ENCODE results near the gene ZNF277.

DNA sequence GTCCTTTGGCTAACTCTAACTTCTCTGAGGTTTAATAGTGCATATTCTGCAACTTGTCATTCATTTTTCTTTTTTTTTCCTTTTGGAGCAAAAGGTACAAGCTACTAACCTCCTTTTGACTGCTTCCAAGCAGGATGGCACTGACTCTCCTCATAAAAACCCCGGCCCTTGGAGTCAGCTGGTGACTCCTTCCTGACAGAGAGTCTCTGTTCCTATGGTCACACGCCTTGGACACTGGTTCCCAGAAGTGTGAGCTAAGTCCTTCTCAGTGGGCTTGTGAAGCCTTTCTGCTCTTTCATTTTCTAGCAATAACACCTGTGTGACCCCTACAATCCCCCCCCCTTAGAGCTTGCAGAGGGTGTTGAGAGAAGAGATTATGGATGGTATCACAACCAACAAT, 22.0 kb upstream of the ZNF277 start:
- TF ChIP-seq, protein P1, sequence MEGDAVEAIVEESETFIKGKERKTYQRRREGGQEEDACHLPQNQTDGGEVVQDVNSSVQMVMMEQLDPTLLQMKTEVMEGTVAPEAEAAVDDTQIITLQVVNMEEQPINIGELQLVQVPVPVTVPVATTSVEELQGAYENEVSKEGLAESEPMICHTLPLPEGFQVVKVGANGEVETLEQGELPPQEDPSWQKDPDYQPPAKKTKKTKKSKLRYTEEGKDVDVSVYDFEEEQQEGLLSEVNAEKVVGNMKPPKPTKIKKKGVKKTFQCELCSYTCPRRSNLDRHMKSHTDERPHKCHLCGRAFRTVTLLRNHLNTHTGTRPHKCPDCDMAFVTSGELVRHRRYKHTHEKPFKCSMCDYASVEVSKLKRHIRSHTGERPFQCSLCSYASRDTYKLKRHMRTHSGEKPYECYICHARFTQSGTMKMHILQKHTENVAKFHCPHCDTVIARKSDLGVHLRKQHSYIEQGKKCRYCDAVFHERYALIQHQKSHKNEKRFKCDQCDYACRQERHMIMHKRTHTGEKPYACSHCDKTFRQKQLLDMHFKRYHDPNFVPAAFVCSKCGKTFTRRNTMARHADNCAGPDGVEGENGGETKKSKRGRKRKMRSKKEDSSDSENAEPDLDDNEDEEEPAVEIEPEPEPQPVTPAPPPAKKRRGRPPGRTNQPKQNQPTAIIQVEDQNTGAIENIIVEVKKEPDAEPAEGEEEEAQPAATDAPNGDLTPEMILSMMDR (IDR thresholded peaks at IDR 0.05 in 2 of 3, conservative IDR thresholded peaks at IDR 0.05 in 1 of 3; ENCODE audit: control insufficient read depth in 2 of 3, extremely low read depth in 1 of 3, insufficient read depth in 1 of 3, low read depth in 3 of 3, low read length in 3 of 3), result no peak
- TF ChIP-seq, protein P2, sequence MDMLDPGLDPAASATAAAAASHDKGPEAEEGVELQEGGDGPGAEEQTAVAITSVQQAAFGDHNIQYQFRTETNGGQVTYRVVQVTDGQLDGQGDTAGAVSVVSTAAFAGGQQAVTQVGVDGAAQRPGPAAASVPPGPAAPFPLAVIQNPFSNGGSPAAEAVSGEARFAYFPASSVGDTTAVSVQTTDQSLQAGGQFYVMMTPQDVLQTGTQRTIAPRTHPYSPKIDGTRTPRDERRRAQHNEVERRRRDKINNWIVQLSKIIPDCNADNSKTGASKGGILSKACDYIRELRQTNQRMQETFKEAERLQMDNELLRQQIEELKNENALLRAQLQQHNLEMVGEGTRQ (IDR thresholded peaks at IDR 0.05; ENCODE audit: borderline replicate concordance, low read depth, low read length), result no peak
- no peak for TF ChIP-seq EGR1 (IDR thresholded peaks at IDR 0.05; ENCODE audit: borderline replicate concordance in 1 of 2, low read depth in 2 of 2, low read length in 2 of 2)
- TF ChIP-seq, protein P3, sequence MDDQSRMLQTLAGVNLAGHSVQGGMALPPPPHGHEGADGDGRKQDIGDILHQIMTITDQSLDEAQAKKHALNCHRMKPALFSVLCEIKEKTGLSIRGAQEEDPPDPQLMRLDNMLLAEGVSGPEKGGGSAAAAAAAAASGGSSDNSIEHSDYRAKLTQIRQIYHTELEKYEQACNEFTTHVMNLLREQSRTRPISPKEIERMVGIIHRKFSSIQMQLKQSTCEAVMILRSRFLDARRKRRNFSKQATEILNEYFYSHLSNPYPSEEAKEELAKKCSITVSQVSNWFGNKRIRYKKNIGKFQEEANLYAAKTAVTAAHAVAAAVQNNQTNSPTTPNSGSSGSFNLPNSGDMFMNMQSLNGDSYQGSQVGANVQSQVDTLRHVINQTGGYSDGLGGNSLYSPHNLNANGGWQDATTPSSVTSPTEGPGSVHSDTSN (IDR thresholded peaks at IDR 0.05; ENCODE audit: insufficient replicate concordance, low read depth, low read length), result no peak
- TF ChIP-seq RAD21 (IDR thresholded peaks at IDR 0.05; ENCODE audit: insufficient read depth, low read depth, low read length), result no peak
- no peak for TF ChIP-seq TAF1 (IDR thresholded peaks at IDR 0.05; ENCODE audit: borderline replicate concordance, low read depth, low read length)
- no peak for TF ChIP-seq CHD2 (IDR thresholded peaks at IDR 0.05; ENCODE audit: borderline replicate concordance, low read depth, low read length)
- TF ChIP-seq CBX3 (IDR thresholded peaks at IDR 0.05; ENCODE audit: borderline replicate concordance, low read depth), result no peak
- TF ChIP-seq POLR2A (IDR thresholded peaks at IDR 0.05; ENCODE audit: low read depth, low read length), result no peak
- TF ChIP-seq EZH2 (IDR thresholded peaks at IDR 0.05; ENCODE audit: borderline replicate concordance, control insufficient read depth, low read depth, low read length), result no peak
- TF ChIP-seq MXI1 (IDR thresholded peaks at IDR 0.05; ENCODE audit: low read depth, low read length), result no peak
